Effector memory CD8-positive, alpha-beta T cell (primary cell): ENCODE results near the gene RFWD3.

Experiments used
- ATAC-seq: fragments of 150-1000 bp; cut with Tn5 transposase; replicated peaks from 2 replicates; pipeline ENCODE4 v1.10.0; 2021; ENCODE audit warnings: mild to moderate bottlenecking, moderate library complexity
- DNase-seq, 3 experiments: peaks; one replicate each; pipeline ENCODE4 v3.0.0; 2021
- H3K27ac Mint-ChIP-seq, 2 donors: one replicate each; pipeline ENCODE4 v1.8.0; 2022; ENCODE audit warnings: mild to moderate bottlenecking in 2 of 2, mixed read lengths in 2 of 2, moderate library complexity in 2 of 2
- H3K27me3 Mint-ChIP-seq, 2 donors: one replicate each; pipeline ENCODE4 v1.8.0; 2022; ENCODE audit warnings: mixed read lengths in 2 of 2
- H3K36me3 Mint-ChIP-seq: one replicate; pipeline ENCODE4 v1.8.0; 2022; ENCODE audit warnings: mild to moderate bottlenecking, moderate library complexity, mixed read lengths; ENCODE audit not compliant: insufficient read depth
- H3K4me1 Mint-ChIP-seq, 2 donors: one replicate each; pipeline ENCODE4 v1.8.0; 2022; ENCODE audit warnings: low read depth in 2 of 2, mixed read lengths in 2 of 2
- H3K4me3 Mint-ChIP-seq, 2 donors: one replicate each; pipeline ENCODE4 v1.8.0; 2022; ENCODE audit warnings: mild to moderate bottlenecking in 2 of 2, mixed read lengths in 2 of 2, moderate library complexity in 2 of 2
- H3K9me3 Mint-ChIP-seq, 2 donors: one replicate each; pipeline ENCODE4 v1.8.0; 2022; ENCODE audit warnings: mixed read lengths in 2 of 2

RFWD3 gene

DNA sequence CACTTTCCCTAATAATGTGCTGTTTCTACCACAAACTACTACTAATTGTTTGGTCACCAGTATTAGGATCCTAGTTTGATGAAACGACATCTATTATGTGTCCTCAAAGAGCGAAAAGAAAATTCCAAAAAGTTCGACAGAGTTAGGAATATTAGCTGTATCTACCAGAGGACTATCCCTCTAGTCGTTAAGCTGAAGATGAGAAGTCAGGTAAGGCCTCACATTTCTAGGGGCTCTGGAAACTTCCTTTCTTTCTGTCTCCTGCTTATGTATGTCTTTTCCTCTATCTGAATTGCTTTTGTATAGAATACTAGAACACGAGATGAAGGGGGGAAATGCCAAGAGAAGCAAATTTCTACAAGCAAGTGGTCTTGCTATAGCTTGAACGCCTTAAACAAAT lies 61.3 kb downstream of the RFWD3 start:
- Mint-ChIP-seq H3K4me1 (peaks cover 48 to 55% of the 10 kb centered on the region in 2 donors), H3K4me3 (peak overlapping the region; percentile 97 to 99), H3K27ac (peak overlapping the region; percentile 95 to 97), H3K27me3 (no peaks in the 10 kb centered on the region), H3K9me3 (no peaks in the 10 kb centered on the region), H3K36me3 (peaks cover 22% of the 10 kb centered on the region)
- no peak for DNase-seq
- no peak for ATAC-seq

DNA sequence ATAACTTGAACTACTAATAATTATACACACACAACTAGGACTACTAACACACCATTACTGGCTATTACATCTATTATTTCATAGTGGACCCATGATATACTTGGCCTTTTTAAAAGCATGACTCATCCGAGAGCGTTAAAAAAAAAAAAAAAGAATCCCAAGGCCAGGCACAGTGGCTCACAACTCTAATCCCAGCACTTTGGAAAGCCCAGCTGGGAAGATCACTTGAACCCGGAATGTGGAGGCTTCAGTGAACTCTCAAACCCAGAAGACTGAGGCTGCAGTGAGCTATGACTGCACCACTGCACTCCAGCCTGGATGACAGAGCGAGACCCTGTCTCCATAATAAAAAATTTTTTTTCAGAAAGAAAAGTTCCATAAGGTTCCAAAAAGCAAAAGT lies 62.8 kb downstream of the RFWD3 start:
- H3K27me3 Mint-ChIP-seq = no peaks in the 10 kb centered on the region
- peak overlapping the region; percentile 59 to 71 for H3K27ac Mint-ChIP-seq
- DNase-seq = no peak
- H3K9me3 Mint-ChIP-seq = no peaks in the 10 kb centered on the region
- no peak for ATAC-seq
- H3K4me3 Mint-ChIP-seq = peak overlapping the region; percentile 97 to 99
- H3K36me3 Mint-ChIP-seq = peaks cover 25% of the 10 kb centered on the region
- H3K4me1 Mint-ChIP-seq = peaks cover 53 to 69% of the 10 kb centered on the region in 2 donors

DNA sequence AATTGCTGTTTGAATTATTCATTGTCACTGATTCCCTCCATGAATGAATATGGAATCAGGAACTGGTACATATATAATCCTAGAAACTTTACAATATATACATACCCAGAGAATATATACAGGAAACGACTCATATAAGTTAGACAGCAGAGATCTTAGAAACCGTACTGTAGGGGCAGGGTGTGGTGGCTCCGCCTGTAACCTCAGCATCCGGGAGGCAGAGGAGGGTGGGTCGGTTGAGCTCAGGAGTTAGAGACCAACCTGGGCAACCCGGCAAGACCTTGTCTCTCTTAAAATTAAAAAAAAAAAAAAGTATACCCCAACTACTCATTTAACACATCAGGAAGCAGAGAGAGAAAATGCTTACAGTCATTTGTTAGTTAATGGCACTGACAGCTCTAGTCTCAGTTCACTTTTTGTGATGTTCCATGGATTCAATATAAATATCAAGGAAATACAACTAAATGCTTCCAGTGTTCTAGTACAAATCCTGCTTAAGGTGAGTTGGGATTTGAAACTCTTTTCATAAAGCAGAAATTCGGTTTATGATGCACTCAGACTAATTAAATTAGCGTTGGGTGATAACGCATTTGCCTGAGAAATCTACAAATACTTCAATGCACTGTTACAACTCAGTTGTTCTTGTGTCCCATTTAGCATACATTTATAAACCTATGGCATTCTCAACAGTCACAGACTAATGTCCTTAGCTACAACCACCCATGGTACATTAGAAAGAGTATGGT lies 65.4 kb downstream of the RFWD3 start:
- Mint-ChIP-seq H3K27me3 (no peaks in the 10 kb centered on the region), H3K36me3 (peaks cover 37% of the 10 kb centered on the region), H3K27ac (peak overlapping the region; percentile 74 to 89), H3K4me3 (peak overlapping the region; percentile 11 to 70), H3K9me3 (no peaks in the 10 kb centered on the region), H3K4me1 (peaks cover 47 to 69% of the 10 kb centered on the region in 2 donors)
- peak; percentile 37 to 41 (median 37) for DNase-seq
- ATAC-seq = peak; percentile 99

DNA sequence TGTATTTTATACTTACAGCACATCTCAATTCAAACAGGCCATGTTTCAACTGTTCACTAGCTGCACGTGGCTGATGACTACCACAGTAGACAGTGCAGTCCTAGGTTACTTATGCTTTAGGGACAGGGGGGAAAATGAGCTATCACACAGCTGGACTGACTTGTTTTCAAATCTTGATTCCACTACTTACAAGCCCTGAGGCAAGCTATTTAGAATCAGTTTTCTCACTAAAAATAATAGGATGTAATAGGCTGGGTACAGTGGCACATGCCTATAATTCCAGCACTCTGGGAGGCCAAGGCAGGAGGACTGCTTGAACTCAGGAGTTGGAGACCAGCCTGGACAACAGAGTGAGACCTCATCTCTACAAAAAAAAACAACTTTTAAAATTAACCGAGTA lies 70.1 kb downstream of the RFWD3 start:
- no peak overlapping the region for H3K4me3 Mint-ChIP-seq
- DNase-seq = no peak
- peaks cover 25% of the 10 kb centered on the region for H3K36me3 Mint-ChIP-seq
- ATAC-seq = no peak
- H3K27ac Mint-ChIP-seq = no peak overlapping the region
- no peaks in the 10 kb centered on the region for H3K9me3 Mint-ChIP-seq
- no peaks in the 10 kb centered on the region for H3K27me3 Mint-ChIP-seq
- peaks cover 33 to 51% of the 10 kb centered on the region in 2 donors for H3K4me1 Mint-ChIP-seq

DNA sequence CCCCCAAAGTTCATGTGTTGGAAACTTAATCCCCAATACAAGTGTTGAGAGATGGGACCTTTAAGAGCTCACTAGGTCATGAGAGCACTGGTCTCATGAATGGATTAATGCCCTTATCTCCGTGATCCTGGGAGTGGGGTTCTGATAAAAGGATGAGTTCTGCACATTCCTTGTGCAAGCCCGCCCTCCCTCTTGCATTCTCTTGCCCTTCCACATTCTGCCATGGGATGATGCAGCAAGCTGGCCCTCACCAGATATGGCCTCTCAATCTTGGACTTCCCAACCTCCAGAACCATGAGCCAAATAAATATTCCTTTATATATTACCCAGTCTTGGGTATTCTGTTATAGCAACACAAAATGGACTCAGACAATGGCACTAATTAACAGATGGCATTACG lies 73.8 kb downstream of the RFWD3 start:
- DNase-seq = no peak
- Mint-ChIP-seq H3K27ac (peak overlapping the region; percentile 16 to 20), H3K27me3 (no peaks in the 10 kb centered on the region), H3K9me3 (no peaks in the 10 kb centered on the region), H3K36me3 (peaks cover 37% of the 10 kb centered on the region), H3K4me1 (peaks cover 20 to 47% of the 10 kb centered on the region in 2 donors), H3K4me3 (peak overlapping the region in 1 of 2 donors; percentile 31)
- no peak for ATAC-seq

DNA sequence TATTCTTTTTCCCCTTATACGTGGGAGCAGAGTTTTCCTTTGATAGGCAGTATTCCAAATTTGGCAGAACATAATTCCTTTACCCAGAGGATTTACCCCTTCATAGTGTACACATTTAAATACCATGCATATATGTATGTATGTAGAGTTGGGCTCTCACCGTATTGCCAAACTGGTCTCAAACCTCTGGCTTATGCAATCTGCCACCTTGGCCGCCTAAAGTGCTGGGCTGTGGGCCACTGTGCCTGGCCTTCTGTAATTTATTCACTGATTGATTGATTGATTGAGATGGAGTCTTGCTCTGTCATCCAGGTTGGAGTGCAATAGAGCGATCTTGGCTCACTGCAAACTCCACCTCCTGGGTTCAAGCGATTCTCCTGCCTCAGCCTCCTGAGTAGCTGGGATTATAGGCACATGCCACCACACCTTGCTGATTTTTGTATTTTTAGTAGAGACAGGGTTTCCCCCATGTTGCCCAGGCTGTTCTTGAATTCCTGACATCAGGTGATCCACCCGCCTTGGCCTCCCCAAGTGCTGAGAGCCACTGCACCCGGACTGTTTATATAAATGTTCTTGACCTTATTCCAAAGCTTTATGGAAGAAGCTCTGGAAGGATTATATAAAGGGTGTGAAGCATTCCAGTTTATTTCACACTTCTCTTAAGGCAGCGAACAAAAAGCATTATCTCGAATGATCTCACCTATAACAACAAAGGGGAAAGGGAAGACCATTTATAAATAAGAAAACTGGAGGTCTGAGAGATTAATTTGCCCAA lies 74.6 kb downstream of the RFWD3 start:
- Mint-ChIP-seq H3K4me1 (peaks cover 25 to 52% of the 10 kb centered on the region in 2 donors), H3K4me3 (no peak overlapping the region), H3K9me3 (no peaks in the 10 kb centered on the region), H3K27me3 (no peaks in the 10 kb centered on the region), H3K27ac (peak overlapping the region; percentile 69 to 89), H3K36me3 (peaks cover 31% of the 10 kb centered on the region)
- ATAC-seq (no peak), DNase-seq (no peak)

DNA sequence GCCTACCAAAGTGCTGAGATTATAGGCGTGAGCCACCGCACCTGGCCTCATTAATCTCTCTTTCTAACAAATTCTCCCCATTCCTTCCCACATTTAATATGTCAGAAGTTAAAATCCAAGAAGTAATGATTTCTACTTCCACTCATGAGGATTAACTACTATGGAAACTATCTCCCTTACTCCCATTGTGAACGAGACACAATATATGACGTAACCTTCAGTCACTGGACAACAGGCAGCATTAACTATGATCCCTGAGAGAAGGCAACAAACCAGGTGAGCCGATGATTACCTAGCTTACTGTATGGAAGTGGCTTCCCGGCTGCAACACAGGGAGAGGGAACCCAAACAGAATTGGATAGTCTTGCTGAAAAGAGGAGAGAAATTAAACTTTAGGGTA lies 79.7 kb downstream of the RFWD3 start:
- peak overlapping the region; percentile 47 to 53 for H3K27ac Mint-ChIP-seq
- H3K27me3 Mint-ChIP-seq = no peaks in the 10 kb centered on the region
- no peaks in the 10 kb centered on the region for H3K9me3 Mint-ChIP-seq
- ATAC-seq (no peak), DNase-seq (no peak)
- peaks cover 33% of the 10 kb centered on the region for H3K36me3 Mint-ChIP-seq
- peaks cover 40 to 68% of the 10 kb centered on the region in 2 donors for H3K4me1 Mint-ChIP-seq
- peak overlapping the region in 1 of 2 donors; percentile 35 for H3K4me3 Mint-ChIP-seq

DNA sequence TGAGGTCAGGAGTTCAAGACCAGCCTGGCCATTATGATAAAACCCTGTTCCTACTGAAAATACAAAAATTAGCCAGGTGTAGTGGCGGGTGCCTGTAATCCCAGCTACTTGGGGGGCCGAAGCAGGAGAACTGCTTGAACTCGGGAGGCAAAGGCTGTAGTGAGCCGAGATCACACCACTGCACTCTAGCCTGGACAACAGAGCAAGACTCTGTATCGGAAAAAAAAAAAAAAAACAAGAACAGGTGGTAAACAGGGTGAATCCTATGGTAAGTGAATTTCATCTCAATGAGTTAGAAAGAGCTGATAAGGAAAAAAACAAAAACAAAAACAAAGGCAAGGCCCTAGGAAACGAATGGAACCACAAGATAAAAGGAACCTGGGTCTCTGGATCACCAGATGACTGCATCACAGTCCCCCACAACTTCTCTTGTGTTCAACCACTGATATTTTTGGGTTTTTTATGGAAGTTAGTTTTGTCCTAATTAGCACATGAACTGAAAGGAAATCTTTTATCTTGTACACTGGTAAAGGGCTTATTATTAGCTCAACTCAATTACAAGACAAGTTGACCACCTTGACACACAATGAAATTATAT lies 80.7 kb downstream of the RFWD3 start:
- Mint-ChIP-seq H3K4me3 (no peak overlapping the region), H3K9me3 (no peaks in the 10 kb centered on the region), H3K27ac (no peak overlapping the region), H3K36me3 (peaks cover 31% of the 10 kb centered on the region), H3K27me3 (no peaks in the 10 kb centered on the region), H3K4me1 (peaks cover 44 to 72% of the 10 kb centered on the region in 2 donors)
- no peak for ATAC-seq
- DNase-seq = no peak

DNA sequence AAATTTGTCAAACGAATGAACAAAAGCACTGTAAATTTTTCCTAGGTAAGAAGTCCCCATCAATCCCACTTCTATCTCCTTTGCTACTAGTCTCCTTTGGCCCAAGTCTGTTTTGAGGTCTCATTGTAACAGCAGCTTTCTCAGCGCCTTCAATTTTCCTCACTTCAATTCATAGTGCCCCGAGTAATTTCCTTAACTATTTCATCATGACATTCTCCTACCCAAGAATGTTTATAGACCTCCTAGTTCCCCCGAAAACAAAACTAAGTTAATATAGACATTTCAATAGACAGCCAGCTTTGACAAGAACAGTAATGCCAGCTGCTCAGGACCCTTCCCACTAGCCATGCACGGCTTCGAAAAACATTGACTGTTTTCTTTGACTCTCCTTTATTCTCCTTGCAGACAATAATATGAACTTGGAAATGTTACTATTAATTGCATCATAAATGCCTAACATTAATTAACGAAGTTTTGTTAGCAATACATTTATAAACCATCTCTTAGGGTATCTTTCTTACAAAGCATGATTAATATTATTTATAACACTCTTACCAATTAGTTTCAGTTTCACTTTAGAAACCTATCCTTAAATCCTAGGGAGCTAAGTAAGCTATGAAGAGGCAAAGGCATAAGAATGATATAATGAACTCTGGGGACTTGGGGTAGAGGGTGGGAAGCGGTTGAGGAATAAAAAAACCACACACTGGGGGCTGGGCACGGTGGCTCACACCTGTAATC lies 82.6 kb downstream of the RFWD3 start:
- ATAC-seq (no peak), DNase-seq (no peak)
- Mint-ChIP-seq H3K4me3 (peak overlapping the region; percentile 55 to 67), H3K27ac (peak overlapping the region; percentile 67 to 91), H3K4me1 (peaks cover 57 to 76% of the 10 kb centered on the region in 2 donors), H3K27me3 (no peaks in the 10 kb centered on the region), H3K9me3 (no peaks in the 10 kb centered on the region), H3K36me3 (peaks cover 20% of the 10 kb centered on the region)

DNA sequence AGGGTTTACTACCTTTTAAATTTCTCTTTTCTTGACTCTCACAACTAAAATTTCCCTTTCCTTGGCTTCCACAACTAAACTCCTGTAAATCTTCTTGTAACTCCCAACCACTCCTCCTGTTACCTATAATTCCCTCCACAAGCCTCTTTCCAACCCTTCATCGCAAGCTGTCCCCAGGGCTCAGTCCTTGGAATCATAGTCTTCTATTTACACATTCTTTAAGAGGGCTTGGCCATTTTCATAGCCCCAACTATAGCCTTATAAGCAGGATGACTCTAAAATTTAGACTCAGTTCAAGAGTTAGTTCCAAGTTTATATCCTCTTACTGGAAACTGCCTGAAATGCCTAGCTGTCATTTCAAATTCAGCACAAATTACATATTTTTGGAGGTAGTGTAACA lies 83.7 kb downstream of the RFWD3 start:
- H3K4me1 Mint-ChIP-seq = peaks cover 58 to 77% of the 10 kb centered on the region in 2 donors
- no peaks in the 10 kb centered on the region for H3K27me3 Mint-ChIP-seq
- DNase-seq (no peak), ATAC-seq (no peak)
- peak overlapping the region; percentile 2 to 7 for H3K4me3 Mint-ChIP-seq
- H3K9me3 Mint-ChIP-seq = no peaks in the 10 kb centered on the region
- peaks cover 14% of the 10 kb centered on the region for H3K36me3 Mint-ChIP-seq
- H3K27ac Mint-ChIP-seq = peak overlapping the region; percentile 34 to 62

DNA sequence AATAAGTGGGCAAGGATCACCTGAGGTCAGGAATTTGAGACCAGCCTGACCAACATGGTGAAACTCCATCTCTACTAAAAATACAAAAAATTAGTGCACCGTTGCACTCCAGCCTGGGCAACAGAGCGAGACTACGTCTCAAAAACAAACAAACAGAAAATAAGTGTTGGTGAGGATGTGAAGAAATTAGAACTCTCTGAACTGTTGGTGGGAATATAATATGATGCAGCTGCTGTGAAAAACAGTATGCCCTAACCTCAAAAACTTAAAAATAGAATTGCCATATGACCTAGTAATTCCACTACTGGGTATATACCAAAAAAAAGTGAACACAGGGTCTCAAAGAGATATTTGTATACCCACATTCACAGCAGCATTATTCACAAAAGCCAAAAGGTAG lies 85.8 kb downstream of the RFWD3 start:
- no peak for DNase-seq
- H3K27ac Mint-ChIP-seq = peak overlapping the region in 1 of 2 donors; percentile 55

DNA sequence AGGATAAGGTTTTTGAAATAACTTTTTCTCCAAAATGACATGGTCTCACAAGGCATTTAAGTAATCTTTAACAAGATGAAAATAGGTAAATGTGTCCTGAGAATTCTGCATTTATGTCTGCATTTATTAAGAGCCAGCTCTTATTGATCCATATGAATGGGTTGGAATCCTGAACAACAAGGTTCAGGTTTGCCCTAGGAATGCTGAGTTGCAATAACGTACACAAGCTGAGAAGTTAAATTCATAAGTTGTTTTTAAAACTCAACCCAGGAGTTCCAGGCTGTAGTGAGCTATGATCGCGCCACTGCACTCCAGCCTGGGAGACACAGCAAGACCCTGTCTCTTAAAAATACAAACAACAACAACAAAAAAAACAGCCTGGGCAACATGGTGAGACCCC lies 87.8 kb downstream of the RFWD3 start:
- H3K27me3 Mint-ChIP-seq = no peaks in the 10 kb centered on the region
- ATAC-seq (no peak), DNase-seq (no peak)
- no peaks in the 10 kb centered on the region for H3K9me3 Mint-ChIP-seq
- H3K36me3 Mint-ChIP-seq = peaks cover 9% of the 10 kb centered on the region
- no peak overlapping the region for H3K4me3 Mint-ChIP-seq
- peaks cover 48 to 73% of the 10 kb centered on the region in 2 donors for H3K4me1 Mint-ChIP-seq
- peak overlapping the region; percentile 55 to 78 for H3K27ac Mint-ChIP-seq

More for the DNA sequence above, 85.8 kb downstream of the RFWD3 start:
- ATAC-seq = no peak
- H3K4me1 Mint-ChIP-seq = peaks cover 50 to 79% of the 10 kb centered on the region in 2 donors
- H3K27me3 Mint-ChIP-seq = no peaks in the 10 kb centered on the region
- peak overlapping the region in 1 of 2 donors; percentile 19 for H3K4me3 Mint-ChIP-seq
- peaks cover 8% of the 10 kb centered on the region for H3K36me3 Mint-ChIP-seq
- no peaks in the 10 kb centered on the region for H3K9me3 Mint-ChIP-seq

DNA sequence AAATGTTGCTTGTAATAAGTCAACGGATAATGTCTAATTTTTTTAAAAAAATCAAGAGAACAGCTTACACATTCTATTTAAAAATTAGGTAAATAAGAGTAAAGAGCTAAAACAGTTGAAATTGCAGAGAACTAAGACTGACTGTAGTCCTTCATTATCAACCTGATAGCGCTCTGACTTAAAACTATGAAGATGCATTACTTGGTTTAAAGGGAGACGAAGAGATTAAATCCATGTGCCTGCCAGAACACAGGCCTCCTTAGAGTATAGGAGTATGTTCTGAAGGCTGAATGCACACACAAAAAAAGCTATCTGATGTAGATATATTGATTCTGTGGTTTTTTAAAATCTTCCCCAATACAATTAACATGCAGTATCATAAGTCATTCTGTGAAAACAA lies 88.2 kb downstream of the RFWD3 start:
- DNase-seq (no peak), ATAC-seq (no peak)
- Mint-ChIP-seq H3K27ac (peak overlapping the region; percentile 55 to 78), H3K4me3 (peak overlapping the region in 1 of 2 donors; percentile 41), H3K9me3 (no peaks in the 10 kb centered on the region), H3K36me3 (peaks cover 9% of the 10 kb centered on the region), H3K27me3 (no peaks in the 10 kb centered on the region), H3K4me1 (peaks cover 46 to 73% of the 10 kb centered on the region in 2 donors)
